Astrocyte of the spinal cord (primary cell): Measurements from ENCODE around the gene MBD5.

Experiments used
- DNase-seq: peaks from one replicate; pipeline ENCODE4 v3.0.0; 2011; ENCODE audit warnings: low read depth, low spot score
- H3K4me3 ChIP-seq: 2 replicates; pipeline ENCODE4 v1.5.1; 2011; ENCODE audit warnings: low read depth, mild to moderate bottlenecking, low read length, moderate library complexity
- in situ Hi-C: cut with HindIII; loops from 2 replicates; pipeline ENCODE4 v1.10.0; 2017; ENCODE audit warnings: low sequenced_read_pairs
- TF ChIP-seq, protein P1 (sequence below): IDR thresholded peaks from 2 replicates; pipeline ENCODE4 v1.5.1; 2012; ENCODE audit warnings: low read depth, mild to moderate bottlenecking, low read length, inconsistent platforms

The MBD5 gene

DNA sequence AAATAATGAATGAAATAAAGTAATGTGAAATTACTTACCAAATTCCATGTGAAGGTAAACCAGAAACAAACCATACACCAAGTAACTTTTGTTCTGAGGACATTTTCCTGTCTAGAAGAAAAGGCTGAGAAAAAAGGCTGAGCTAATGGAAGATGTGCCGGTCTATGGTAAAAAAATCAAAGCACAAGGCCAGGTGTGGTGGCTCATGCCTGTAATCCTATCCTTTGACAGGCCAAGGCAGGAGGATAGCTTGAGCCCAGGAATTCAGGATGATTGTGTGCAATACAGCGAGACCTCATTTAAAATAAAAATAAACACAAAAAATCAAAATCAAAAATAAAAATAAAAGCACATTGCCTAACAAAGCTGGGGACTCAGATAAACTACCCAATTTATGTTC, 7.0 kb upstream of the MBD5 start:
- H3K4me3 ChIP-seq = no peak overlapping the region
- DNase-seq = no peak
- TF ChIP-seq, protein P1, sequence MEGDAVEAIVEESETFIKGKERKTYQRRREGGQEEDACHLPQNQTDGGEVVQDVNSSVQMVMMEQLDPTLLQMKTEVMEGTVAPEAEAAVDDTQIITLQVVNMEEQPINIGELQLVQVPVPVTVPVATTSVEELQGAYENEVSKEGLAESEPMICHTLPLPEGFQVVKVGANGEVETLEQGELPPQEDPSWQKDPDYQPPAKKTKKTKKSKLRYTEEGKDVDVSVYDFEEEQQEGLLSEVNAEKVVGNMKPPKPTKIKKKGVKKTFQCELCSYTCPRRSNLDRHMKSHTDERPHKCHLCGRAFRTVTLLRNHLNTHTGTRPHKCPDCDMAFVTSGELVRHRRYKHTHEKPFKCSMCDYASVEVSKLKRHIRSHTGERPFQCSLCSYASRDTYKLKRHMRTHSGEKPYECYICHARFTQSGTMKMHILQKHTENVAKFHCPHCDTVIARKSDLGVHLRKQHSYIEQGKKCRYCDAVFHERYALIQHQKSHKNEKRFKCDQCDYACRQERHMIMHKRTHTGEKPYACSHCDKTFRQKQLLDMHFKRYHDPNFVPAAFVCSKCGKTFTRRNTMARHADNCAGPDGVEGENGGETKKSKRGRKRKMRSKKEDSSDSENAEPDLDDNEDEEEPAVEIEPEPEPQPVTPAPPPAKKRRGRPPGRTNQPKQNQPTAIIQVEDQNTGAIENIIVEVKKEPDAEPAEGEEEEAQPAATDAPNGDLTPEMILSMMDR = no peak
- in situ Hi-C loops = no loop called here

DNA sequence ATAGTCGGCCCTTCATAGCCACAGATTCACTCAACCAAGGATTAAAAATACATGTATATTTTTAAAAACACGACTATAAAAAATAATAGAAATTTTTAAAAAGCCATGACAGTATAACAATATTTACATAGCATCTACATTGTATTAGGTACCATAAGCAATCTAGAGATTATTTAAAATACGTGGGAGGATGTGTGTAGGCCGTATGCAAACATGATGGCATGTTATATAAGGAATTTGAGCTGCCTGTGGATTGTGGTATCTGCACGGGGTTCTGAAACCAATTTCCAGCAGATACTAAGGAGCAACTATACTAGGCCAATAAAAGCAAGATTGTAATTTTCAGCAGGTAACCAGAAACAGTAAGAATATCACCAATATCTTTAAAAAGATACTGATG, 6.3 kb upstream of the MBD5 start:
- TF ChIP-seq, protein P1 = no peak
- in situ Hi-C loops = no loop called here
- no peak for DNase-seq
- no peak overlapping the region for H3K4me3 ChIP-seq

DNA sequence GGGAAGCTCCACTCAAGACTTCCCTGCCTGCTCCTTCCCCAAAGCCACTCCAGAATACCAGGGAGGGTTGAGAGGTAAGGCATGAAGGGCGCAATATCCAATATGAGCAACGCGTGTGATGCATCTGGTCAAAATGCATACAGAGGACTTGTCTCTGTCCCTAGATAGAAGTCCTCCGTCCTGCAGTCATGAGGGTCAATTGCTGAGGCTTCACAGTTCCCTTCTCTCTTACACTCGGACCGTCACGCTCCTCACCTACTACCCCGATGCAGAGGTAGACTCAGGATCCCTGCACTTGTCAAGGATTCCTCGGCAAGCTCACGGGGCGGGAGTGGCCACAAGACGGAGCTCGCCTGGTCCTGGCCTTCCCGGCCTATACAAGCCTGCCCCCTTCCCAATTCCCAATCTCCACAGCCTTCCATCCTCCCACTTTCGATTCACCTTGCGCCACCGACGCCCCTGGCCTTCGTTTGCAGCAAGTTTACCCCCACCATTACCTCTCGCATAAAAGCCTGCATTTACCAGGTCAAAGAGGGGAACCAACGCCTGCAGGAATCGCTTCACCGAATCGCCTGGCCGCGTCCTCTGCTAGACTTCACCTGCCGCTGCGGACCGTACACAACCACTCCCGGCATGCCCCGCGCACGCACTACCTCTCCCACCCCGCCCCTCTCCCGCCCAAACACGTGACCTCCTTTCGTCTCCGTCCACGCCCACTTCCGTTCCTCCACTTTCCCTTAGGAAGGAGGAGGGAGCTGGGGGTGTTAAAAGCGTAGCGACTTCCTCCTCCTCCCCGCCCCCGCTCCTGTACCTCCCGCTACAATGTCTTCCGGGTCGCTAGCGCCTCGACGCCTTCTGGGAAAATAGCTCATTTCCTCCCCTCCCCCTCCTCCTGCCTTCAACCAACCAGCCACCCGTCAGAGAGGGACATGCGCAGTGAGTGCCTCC, 506 bp upstream of the MBD5 start, which contains the start of gene ORC4:
Gene ORC4, minus strand, starts transcription at position 627 of the 948 bp plus-strand sequence. CDS start 44,779 bp downstream, outside the sequence.
- peak; percentile 100 for DNase-seq
- TF ChIP-seq, protein P1 = peak; percentile 54
- peak within 1 kb of the TSS; percentile 95 for H3K4me3 ChIP-seq
- in situ Hi-C loops = no loop called here

DNA sequence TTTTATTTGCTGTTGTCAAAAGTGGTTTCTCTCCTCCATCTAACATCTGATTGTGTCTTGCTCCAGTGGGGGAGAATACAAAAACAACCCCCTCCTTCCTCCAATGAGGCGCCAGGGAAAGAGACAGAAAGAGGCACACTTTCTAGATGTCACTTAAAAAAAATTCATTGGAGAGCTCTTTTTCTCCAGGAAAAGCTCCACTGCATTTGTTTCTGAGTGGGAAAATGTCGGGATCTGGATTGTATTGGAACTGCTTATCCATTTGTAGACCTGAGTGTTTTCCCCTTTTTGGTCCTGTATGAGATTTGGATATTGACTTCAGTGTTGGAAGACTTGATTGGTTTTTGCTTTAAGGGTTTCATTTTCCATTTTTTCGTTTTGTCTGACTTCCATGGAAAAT, 995 bp downstream of the MBD5 start:
- H3K4me3 ChIP-seq = peak overlapping the region; percentile 95
- no peak for DNase-seq
- in situ Hi-C loops = no loop called here
- TF ChIP-seq, protein P1 = no peak

DNA sequence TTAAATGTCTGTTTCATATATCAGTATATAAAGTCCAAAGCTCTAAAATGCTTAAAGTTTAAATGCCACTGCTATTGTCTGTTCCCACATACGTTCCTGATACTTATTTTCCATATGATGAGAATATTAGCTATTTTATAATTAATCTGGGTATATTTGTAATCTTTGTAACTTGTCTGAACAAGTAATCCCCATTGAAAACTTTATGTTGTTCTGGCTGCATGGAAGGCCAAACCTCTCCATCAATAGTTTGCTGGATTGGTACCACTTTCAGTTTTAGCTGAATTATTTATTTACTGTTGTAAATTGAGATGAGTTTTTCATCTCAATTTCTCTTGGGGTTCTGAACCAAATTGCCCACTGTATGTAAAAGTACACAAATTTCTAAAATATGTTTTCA, 1.5 kb downstream of the MBD5 start:
- H3K4me3 ChIP-seq = peak overlapping the region; percentile 95
- in situ Hi-C loops = no loop called here
- TF ChIP-seq, protein P1 = no peak
- DNase-seq = no peak

DNA sequence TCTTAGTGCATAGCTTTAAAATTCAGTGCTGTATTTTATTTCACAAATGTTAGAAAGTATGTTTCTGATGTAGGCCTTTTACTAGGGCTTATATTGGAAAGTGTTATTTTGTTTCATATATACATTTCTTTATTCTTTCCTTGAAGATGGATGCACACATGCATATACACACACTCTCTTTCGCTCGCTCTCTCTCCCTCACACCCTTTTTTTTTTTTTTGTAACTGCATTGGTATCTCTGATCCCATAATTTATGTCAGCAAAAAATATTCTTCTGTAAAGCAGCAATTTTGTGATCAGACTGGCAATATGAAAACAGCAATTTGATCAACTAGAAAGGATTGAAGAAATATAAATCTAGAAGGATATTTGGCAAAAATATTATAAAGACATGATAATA, 2.0 kb downstream of the MBD5 start:
- peak overlapping the region; percentile 21 for H3K4me3 ChIP-seq
- in situ Hi-C loops = no loop called here

More for the DNA sequence above, 2.0 kb downstream of the MBD5 start:
- DNase-seq = no peak
- TF ChIP-seq, protein P1 = no peak
